ENCODE measurements around the gene IFT172. TPM values are rescaled to one million over a fixed set of nuclear protein-coding genes. Genes with fewer than 3 reads are reported as not detected.

The IFT172 gene
- total RNA-seq, 2 experiments from 2014 or later, result 13.9 to 26.8 TPM

GRCh38 chr2:27400348-27401135, 89.0 kb downstream of the IFT172 start:
- peaks cover 100% of the 10 kb centered on the region for H3K79me2 ChIP-seq (ENCODE audit: insufficient read depth, low read depth, low read length)
- no peak for TF ChIP-seq EZH2phosphoT487 (IDR thresholded peaks at IDR 0.05; ENCODE audit: borderline replicate concordance, low read depth, low read length)
- TF ChIP-seq, protein P1, sequence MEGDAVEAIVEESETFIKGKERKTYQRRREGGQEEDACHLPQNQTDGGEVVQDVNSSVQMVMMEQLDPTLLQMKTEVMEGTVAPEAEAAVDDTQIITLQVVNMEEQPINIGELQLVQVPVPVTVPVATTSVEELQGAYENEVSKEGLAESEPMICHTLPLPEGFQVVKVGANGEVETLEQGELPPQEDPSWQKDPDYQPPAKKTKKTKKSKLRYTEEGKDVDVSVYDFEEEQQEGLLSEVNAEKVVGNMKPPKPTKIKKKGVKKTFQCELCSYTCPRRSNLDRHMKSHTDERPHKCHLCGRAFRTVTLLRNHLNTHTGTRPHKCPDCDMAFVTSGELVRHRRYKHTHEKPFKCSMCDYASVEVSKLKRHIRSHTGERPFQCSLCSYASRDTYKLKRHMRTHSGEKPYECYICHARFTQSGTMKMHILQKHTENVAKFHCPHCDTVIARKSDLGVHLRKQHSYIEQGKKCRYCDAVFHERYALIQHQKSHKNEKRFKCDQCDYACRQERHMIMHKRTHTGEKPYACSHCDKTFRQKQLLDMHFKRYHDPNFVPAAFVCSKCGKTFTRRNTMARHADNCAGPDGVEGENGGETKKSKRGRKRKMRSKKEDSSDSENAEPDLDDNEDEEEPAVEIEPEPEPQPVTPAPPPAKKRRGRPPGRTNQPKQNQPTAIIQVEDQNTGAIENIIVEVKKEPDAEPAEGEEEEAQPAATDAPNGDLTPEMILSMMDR (conservative IDR thresholded peaks at IDR 0.05; ENCODE audit: low read length), result no peak
- peaks cover 9% of the 10 kb centered on the region; the same call in 1 of the 2 replicates for H4K20me1 ChIP-seq (ENCODE audit: insufficient read depth, low read length)
- no peak overlapping the region for H3K27ac ChIP-seq (ENCODE audit: low read depth, low read length, poor library complexity, severe bottlenecking)
- H3K36me3 ChIP-seq (ENCODE audit: insufficient read depth, low read length), result peaks cover 88% of the 10 kb centered on the region
- no peak overlapping the region for H3K4me3 ChIP-seq (ENCODE audit: low read depth, low read length, poor library complexity, severe bottlenecking)
- no peaks in the 10 kb centered on the region for H3K9me2 ChIP-seq (ENCODE audit: insufficient read depth, low read length)
- intact Hi-C loops (cut with micrococcal nuclease; ENCODE audit: unreplicated experiment), result loop anchor here (10.0 kb wide), 1 partner anchor 264 kb away; the partner anchor contains the start of genes SLC4A1AP and SUPT7L
- CTCF ChIA-PET (ENCODE audit: unreplicated experiment), result no interaction called here
- H3K9me3 ChIP-seq (ENCODE audit: low read length), result no peaks in the 10 kb centered on the region
- BruUV-seq (replicated peaks), result no TSS peak
- DNase-seq (ENCODE audit: low spot score), result no peak
- H3K4me2 ChIP-seq (ENCODE audit: low read length), result no peak overlapping the region
- no peak overlapping the region for H2AFZ ChIP-seq (ENCODE audit: low read length)
- POLR2A ChIA-PET, result interaction anchor here (0.7 kb wide), 1 partner anchor 298 kb away, joined by 4 read pairs; no protein-coding TSS in a partner anchor
- no peaks in the 10 kb centered on the region for H3K4me1 ChIP-seq (ENCODE audit: insufficient read depth, low read length, poor library complexity, severe bottlenecking)

- no peaks in the 10 kb centered on the region for H3K9me3 ChIP-seq (ENCODE audit: low read length)
- POLR2A ChIA-PET, result interaction anchor here (0.6 to 0.7 kb wide), 2 partner anchors 11 to 53 kb away, joined by 3 read pairs; no protein-coding TSS in a partner anchor
- no peak for DNase-seq (ENCODE audit: low spot score)
- peaks cover 9% of the 10 kb centered on the region; the same call in 1 of the 2 replicates for H4K20me1 ChIP-seq (ENCODE audit: insufficient read depth, low read length)
- H3K27ac ChIP-seq (ENCODE audit: low read depth, low read length, poor library complexity, severe bottlenecking), result no peak overlapping the region
- no peak overlapping the region for H3K4me3 ChIP-seq (ENCODE audit: low read depth, low read length, poor library complexity, severe bottlenecking)
- H3K4me1 ChIP-seq (ENCODE audit: insufficient read depth, low read length, poor library complexity, severe bottlenecking), result no peaks in the 10 kb centered on the region
- peaks cover 100% of the 10 kb centered on the region for H3K79me2 ChIP-seq (ENCODE audit: insufficient read depth, low read depth, low read length)
- intact Hi-C loops (cut with micrococcal nuclease; ENCODE audit: unreplicated experiment), result no loop called here
- H3K36me3 ChIP-seq (ENCODE audit: insufficient read depth, low read length), result peaks cover 83% of the 10 kb centered on the region
- CTCF ChIA-PET (ENCODE audit: unreplicated experiment), result no interaction called here
- TF ChIP-seq EZH2phosphoT487 (IDR thresholded peaks at IDR 0.05; ENCODE audit: borderline replicate concordance, low read depth, low read length), result no peak
- TF ChIP-seq, protein P1 (conservative IDR thresholded peaks at IDR 0.05; ENCODE audit: low read length), result no peak
- BruUV-seq (replicated peaks), result no TSS peak
- H3K9me2 ChIP-seq (ENCODE audit: insufficient read depth, low read length), result no peaks in the 10 kb centered on the region
- no peak overlapping the region for H2AFZ ChIP-seq (ENCODE audit: low read length)
- no peak overlapping the region for H3K4me2 ChIP-seq (ENCODE audit: low read length)
Observed at GRCh38 chr2:27398962-27399361, 90.6 kb downstream of the IFT172 start.

Small RNA genes within 50 kb of the gene (small RNA-seq; reads per million reads assigned to genes)
- gene RNU6-986P, result not detected

Other genes starting within 250 kb of the IFT172 start
- gene SLC30A3, start 226.7 kb downstream of the IFT172 start, total RNA-seq (2014; rRNA removed; shearing (Covaris generic)), result 14.0 and 23.3 TPM in 2 replicates
- 61.0 and 71.6 TPM in 2 replicates for gene SLC30A3, start 226.7 kb downstream of the IFT172 start, total RNA-seq (2022)
- 2.7 and 4.7 TPM in 2 replicates for gene DNAJC5G, start 214.3 kb downstream of the IFT172 start, total RNA-seq (2014; rRNA removed; shearing (Covaris generic))
- gene DNAJC5G, start 214.3 kb downstream of the IFT172 start, total RNA-seq (2022), result 18.1 and 18.2 TPM in 2 replicates
- 2.1 and 6.4 TPM in 2 replicates for gene TRIM54, start 207.3 kb downstream of the IFT172 start, total RNA-seq (2014; rRNA removed; shearing (Covaris generic))
- 13.6 and 18.8 TPM in 2 replicates for gene TRIM54, start 207.3 kb downstream of the IFT172 start, total RNA-seq (2022)
- gene UCN, start 181.3 kb downstream of the IFT172 start, total RNA-seq (2014; rRNA removed; shearing (Covaris generic)), result 5.9 and 6.4 TPM in 2 replicates
- 7.2 and 8.5 TPM in 2 replicates for gene UCN, start 181.3 kb downstream of the IFT172 start, total RNA-seq (2022)
- 54.1 and 63.9 TPM in 2 replicates for gene MPV17, start 166.6 kb downstream of the IFT172 start, total RNA-seq (2014; rRNA removed; shearing (Covaris generic))
- gene MPV17, start 166.6 kb downstream of the IFT172 start, total RNA-seq (2022), result 98.0 and 109 TPM in 2 replicates
- 54.2 and 56.9 TPM in 2 replicates for gene GTF3C2, start 133.0 kb downstream of the IFT172 start, total RNA-seq (2014; rRNA removed; shearing (Covaris generic))
- gene GTF3C2, start 133.0 kb downstream of the IFT172 start, total RNA-seq (2022), result 70.3 and 77.7 TPM in 2 replicates
- 23.9 and 27.0 TPM in 2 replicates for gene EIF2B4, start 119.4 kb downstream of the IFT172 start, total RNA-seq (2014; rRNA removed; shearing (Covaris generic))
- 32.9 and 33.1 TPM in 2 replicates for gene EIF2B4, start 119.4 kb downstream of the IFT172 start, total RNA-seq (2022)
- gene SNX17, start 119.1 kb downstream of the IFT172 start, total RNA-seq (2014; rRNA removed; shearing (Covaris generic)), result 63.1 and 66.0 TPM in 2 replicates
- gene SNX17, start 119.1 kb downstream of the IFT172 start, total RNA-seq (2022), result 86.8 and 97.4 TPM in 2 replicates
- 9.0 and 10.0 TPM in 2 replicates for gene ZNF513, start 109.0 kb downstream of the IFT172 start, total RNA-seq (2014; rRNA removed; shearing (Covaris generic))
- gene ZNF513, start 109.0 kb downstream of the IFT172 start, total RNA-seq (2022), result 9.7 and 10.9 TPM in 2 replicates
- gene PPM1G, start 80.2 kb downstream of the IFT172 start, total RNA-seq (2014; rRNA removed; shearing (Covaris generic)), result 101 and 113 TPM in 2 replicates
- gene PPM1G, start 80.2 kb downstream of the IFT172 start, total RNA-seq (2022), result 138 and 147 TPM in 2 replicates
- gene NRBP1, start 61.1 kb downstream of the IFT172 start, total RNA-seq (2014; rRNA removed; shearing (Covaris generic)), result 27.9 and 28.5 TPM in 2 replicates
- 46.0 and 48.5 TPM in 2 replicates for gene NRBP1, start 61.1 kb downstream of the IFT172 start, total RNA-seq (2022)
- 1.9 and 10.9 TPM in 2 replicates for gene KRTCAP3, start 47.4 kb downstream of the IFT172 start, total RNA-seq (2014; rRNA removed; shearing (Covaris generic))
- gene KRTCAP3, start 47.4 kb downstream of the IFT172 start, total RNA-seq (2022), result 6.9 and 8.3 TPM in 2 replicates
- gene FNDC4, start 5.5 kb upstream of the IFT172 start, total RNA-seq (2014; rRNA removed; shearing (Covaris generic)), result not detected in 2 replicates
- not detected in 2 replicates for gene FNDC4, start 5.5 kb upstream of the IFT172 start, total RNA-seq (2022)
- not detected in 2 replicates for gene GCKR, start 7.1 kb upstream of the IFT172 start, total RNA-seq (2014; rRNA removed; shearing (Covaris generic))
- not detected in 2 replicates for gene GCKR, start 7.1 kb upstream of the IFT172 start, total RNA-seq (2022)
- gene ZNF512, start 93.3 kb upstream of the IFT172 start, total RNA-seq (2014; rRNA removed; shearing (Covaris generic)), result 40.7 and 54.0 TPM in 2 replicates
- gene ZNF512, start 93.3 kb upstream of the IFT172 start, total RNA-seq (2022), result 51.1 and 57.8 TPM in 2 replicates
- gene CCDC121, start 139.3 kb upstream of the IFT172 start, total RNA-seq (2014; rRNA removed; shearing (Covaris generic)), result 5.1 and 9.2 TPM in 2 replicates
- gene CCDC121, start 139.3 kb upstream of the IFT172 start, total RNA-seq (2022), result 4.7 and 7.7 TPM in 2 replicates
- 29.5 and 31.1 TPM in 2 replicates for gene GPN1, start 139.3 kb upstream of the IFT172 start, total RNA-seq (2014; rRNA removed; shearing (Covaris generic))
- 36.6 and 42.2 TPM in 2 replicates for gene GPN1, start 139.3 kb upstream of the IFT172 start, total RNA-seq (2022)
- gene SUPT7L, start 173.9 kb upstream of the IFT172 start, total RNA-seq (2014; rRNA removed; shearing (Covaris generic)), result 32.3 and 33.6 TPM in 2 replicates
- 33.0 and 35.8 TPM in 2 replicates for gene SUPT7L, start 173.9 kb upstream of the IFT172 start, total RNA-seq (2022)
- 26.2 and 36.7 TPM in 2 replicates for gene SLC4A1AP, start 174.1 kb upstream of the IFT172 start, total RNA-seq (2014; rRNA removed; shearing (Covaris generic))
- gene SLC4A1AP, start 174.1 kb upstream of the IFT172 start, total RNA-seq (2022), result 26.7 and 27.9 TPM in 2 replicates

Data from OCI-LY7 (cell line).